Natural killer cell (primary cell): ENCODE results near the gene ZNF415. TPM values are rescaled to one million over a fixed set of nuclear protein-coding genes. Genes with fewer than 3 reads are reported as not detected.
A peak's percentile ranks its signal among the peaks of the same experiment; 100 is the strongest.

Experiments used
- ATAC-seq, 3 donors: fragments of 150-1000 bp in 2 of 3; fragments of 200-7000 bp in 1 of 3; cut with Tn5 transposase; 1 replicate in 1 of 3; 2 replicates in 2 of 3; pipeline ENCODE4 v1.10.0; 2021; ENCODE audit warnings: mild to moderate bottlenecking in 2 of 3, moderate library complexity in 2 of 3
- DNase-seq, 2 donors: peaks; one replicate each; pipeline versions ENCODE4 v3.0.0 to v3.0.0-alpha.2; 2013 to 2021; ENCODE audit warnings: mixed read lengths in 1 of 2
- H3K27ac ChIP-seq: one replicate; pipeline ENCODE4 v1.5.1; 2013; ENCODE audit warnings: mild to moderate bottlenecking, low read length
- H3K27me3 ChIP-seq: one replicate; pipeline ENCODE4 v1.6.1; 2013; ENCODE audit warnings: low read length; ENCODE audit not compliant: control insufficient read depth, insufficient read depth
- H3K36me3 ChIP-seq: one replicate; pipeline ENCODE4 v1.6.1; 2013; ENCODE audit warnings: low read length; ENCODE audit not compliant: control insufficient read depth, insufficient read depth
- H3K4me1 ChIP-seq: one replicate; pipeline ENCODE4 v1.6.1; 2013; ENCODE audit warnings: low read length; ENCODE audit not compliant: control insufficient read depth, insufficient read depth
- H3K4me3 ChIP-seq: one replicate; pipeline ENCODE4 v1.5.1; 2013; ENCODE audit warnings: low read length
- H3K9me3 ChIP-seq: one replicate; pipeline ENCODE4 v1.6.1; 2013; ENCODE audit warnings: low read length; ENCODE audit not compliant: control insufficient read depth, insufficient read depth
- H3K27ac Mint-ChIP-seq, 2 donors: one replicate each; pipeline ENCODE4 v1.8.0; 2022; ENCODE audit warnings: mild to moderate bottlenecking in 2 of 2, mixed read lengths in 2 of 2, moderate library complexity in 1 of 2
- H3K27me3 Mint-ChIP-seq, 2 donors: one replicate each; pipeline ENCODE4 v1.8.0; 2022; ENCODE audit warnings: low read depth in 2 of 2, mixed read lengths in 2 of 2
- H3K36me3 Mint-ChIP-seq: one replicate; pipeline ENCODE4 v1.8.0; 2022; ENCODE audit warnings: mixed read lengths
- H3K4me1 Mint-ChIP-seq, 2 donors: one replicate each; pipeline ENCODE4 v1.8.0; 2022; ENCODE audit warnings: mixed read lengths in 2 of 2
- H3K4me3 Mint-ChIP-seq: one replicate; pipeline ENCODE4 v1.8.0; 2022; ENCODE audit warnings: mild to moderate bottlenecking, moderate library complexity, mixed read lengths
- H3K9me3 Mint-ChIP-seq, 2 donors: one replicate each; pipeline ENCODE4 v1.8.0; 2022; ENCODE audit warnings: mixed read lengths in 2 of 2
- CTCF ChIP-seq: fragments of 200-600 bp; IDR thresholded peaks from one replicate; pipeline ENCODE4 v1.8.0; 2022; ENCODE audit warnings: antibody characterized with exemption
- WGBS: methylation state at CpG from one replicate; pipeline ENCODE4 v1.1.7; 2013; ENCODE audit warnings: missing lambda C conversion rate; ENCODE audit not compliant: insufficient coverage; 5-methylcytosine and 5-hydroxymethylcytosine counted together
- intact Hi-C: fragments of 100-400 bp; cut with micrococcal nuclease; formaldehyde crosslinking; loops from one replicate; pipeline ENCODE4 v1.14.2; 2022
- total RNA-seq, 4 donors: library from RNA; stranded (reverse); fragments of 120-200 nt in 1 of 4; gene quantifications; one replicate each; pipeline versions ENCODE4 v1.2.3 to v1.2.4, GENCODE V29; 2013 to 2022

ZNF415 gene
- total RNA-seq, 3 donors from 2014 or later (not counting 1 experiment from before 2014, with no cell fraction given) = 1.3 to 3.1 (median 1.7) TPM

DNA sequence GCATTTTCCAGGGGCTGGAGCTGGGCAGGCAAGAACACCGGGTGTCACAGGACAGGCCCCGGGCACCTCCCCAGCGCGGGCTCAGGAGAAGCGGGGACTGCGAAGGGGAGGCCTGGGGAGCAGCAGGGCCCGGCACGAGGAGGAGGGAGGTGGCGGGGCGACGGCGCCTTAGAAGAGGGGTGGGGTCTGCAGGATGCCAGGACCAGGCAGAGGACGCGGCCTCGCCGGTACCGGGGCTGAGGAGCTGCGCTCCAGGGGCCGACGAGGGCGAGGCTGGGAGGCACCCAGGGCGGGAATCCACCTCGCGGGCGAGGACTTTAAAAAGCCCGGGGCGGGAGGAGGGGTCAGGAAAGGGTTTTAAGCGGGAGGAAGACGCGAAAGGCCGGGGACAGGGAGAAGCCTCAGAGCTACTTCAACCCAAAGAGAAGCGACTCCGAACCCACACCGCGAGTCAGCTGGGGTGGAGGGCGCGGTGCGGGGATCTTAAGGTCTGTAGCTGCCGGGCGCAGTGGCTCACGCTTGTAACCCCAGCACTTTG lies 25.5 kb upstream of the ZNF415 start:
- WGBS = 3% methylated on average over 41 of the region's 41 CpGs
- peak; percentile 36 to 38 (median 38) for ATAC-seq
- peaks cover 14% of the 10 kb centered on the region for H3K4me1 ChIP-seq

GRCh38 chr19:53157626-53158025 lies 24.9 kb upstream of the ZNF415 start:
- peaks cover 7% of the 10 kb centered on the region for H3K9me3 ChIP-seq
- Mint-ChIP-seq H3K27ac (peak overlapping the region; percentile 53 to 84), H3K9me3 (peaks cover 2 to 8% of the 10 kb centered on the region in 2 donors), H3K4me3 (peak overlapping the region; percentile 66), H3K36me3 (peaks cover 8% of the 10 kb centered on the region), H3K4me1 (peaks cover 23 to 27% of the 10 kb centered on the region in 2 donors), H3K27me3 (peaks cover 0 to 2% of the 10 kb centered on the region in 2 donors)
- H3K4me1 ChIP-seq = peaks cover 14% of the 10 kb centered on the region
- DNase-seq (no peak), ATAC-seq (no peak)
- WGBS = 73% methylated on average over 7 of the region's 7 CpGs
- no peak for TF ChIP-seq CTCF
- peak overlapping the region; percentile 62 for H3K27ac ChIP-seq
- peak overlapping the region; percentile 75 for H3K4me3 ChIP-seq
- intact Hi-C loops = loop anchor here (1.0 to 2.0 kb wide), 2 partner anchors 36 to 55 kb away; partner anchors contain the start of genes ZNF160 and ZNF665
- H3K36me3 ChIP-seq = peaks cover 2% of the 10 kb centered on the region
- no peaks in the 10 kb centered on the region for H3K27me3 ChIP-seq

More for the DNA sequence above, 25.5 kb upstream of the ZNF415 start:
- no peaks in the 10 kb centered on the region for H3K27me3 ChIP-seq
- peaks cover 0 to 2% of the 10 kb centered on the region in 2 donors for H3K27me3 Mint-ChIP-seq
- H3K9me3 ChIP-seq = peaks cover 11% of the 10 kb centered on the region
- peaks cover 23 to 26% of the 10 kb centered on the region in 2 donors for H3K4me1 Mint-ChIP-seq
- peak; percentile 25 to 55 for DNase-seq
- peak overlapping the region; percentile 66 for H3K4me3 Mint-ChIP-seq
- intact Hi-C loops = loop anchor here (1.0 to 2.0 kb wide), 2 partner anchors 35 to 55 kb away; partner anchors contain the start of genes ZNF160 and ZNF665
- TF ChIP-seq CTCF = no peak
- H3K36me3 ChIP-seq = no peaks in the 10 kb centered on the region
- H3K27ac ChIP-seq = peak overlapping the region; percentile 62
- H3K27ac Mint-ChIP-seq = peak overlapping the region; percentile 53 to 84
- peak overlapping the region; percentile 75 for H3K4me3 ChIP-seq
- H3K9me3 Mint-ChIP-seq = peaks cover 2 to 11% of the 10 kb centered on the region in 2 donors
- peaks cover 8% of the 10 kb centered on the region for H3K36me3 Mint-ChIP-seq

GRCh38 chr19:53156850-53157249 lies 24.1 kb upstream of the ZNF415 start:
- Histone ChIP-seq H3K36me3 (peaks cover 2% of the 10 kb centered on the region), H3K27ac (no peak overlapping the region), H3K27me3 (no peaks in the 10 kb centered on the region), H3K9me3 (peaks cover 2% of the 10 kb centered on the region), H3K4me3 (no peak overlapping the region), H3K4me1 (peaks cover 14% of the 10 kb centered on the region)
- DNase-seq (no peak), ATAC-seq (no peak)
- peak overlapping the region; percentile 66 for H3K4me3 Mint-ChIP-seq
- H3K4me1 Mint-ChIP-seq = peaks cover 23 to 27% of the 10 kb centered on the region in 2 donors
- H3K27ac Mint-ChIP-seq = peak overlapping the region; percentile 61 to 84
- TF ChIP-seq CTCF = no peak
- peaks cover 7% of the 10 kb centered on the region for H3K36me3 Mint-ChIP-seq
- peaks cover 0 to 2% of the 10 kb centered on the region in 2 donors for H3K27me3 Mint-ChIP-seq
- intact Hi-C loops = no loop called here
- peaks cover 2 to 8% of the 10 kb centered on the region in 2 donors for H3K9me3 Mint-ChIP-seq
- whole genome bisulfite sequencing = 95% methylated on average over 5 of the region's 9 CpGs
